Astrocyte (in vitro differentiated cells and primary cell): ENCODE results near the gene DGCR2. TPM values are rescaled to one million over a fixed set of nuclear protein-coding genes. Genes with fewer than 3 reads are reported as not detected.

Source experiments
- DNase-seq: peaks from one replicate; pipeline ENCODE4 v3.0.0-alpha.2; 2010; ENCODE audit warnings: low read depth
- FAIRE-seq: peaks from 2 replicates; lab custom pipeline; 2011; peaks lifted over from hg19 to GRCh38; lab: Jason Lieb, UNC
- H2AFZ ChIP-seq: 2 replicates; pipeline ENCODE4 v1.6.0; 2012; ENCODE audit warnings: low read depth, low read length, inconsistent platforms
- H3K27ac ChIP-seq: 2 replicates; pipeline ENCODE4 v1.5.1; 2011; ENCODE audit warnings: low read depth, low read length, inconsistent platforms
- H3K27me3 ChIP-seq: 2 replicates; pipeline ENCODE4 v1.6.0; 2011; ENCODE audit warnings: low read length, inconsistent platforms; ENCODE audit not compliant: insufficient read depth
- H3K36me3 ChIP-seq: 2 replicates; pipeline ENCODE4 v1.5.1; 2011; ENCODE audit warnings: low read length, inconsistent platforms; ENCODE audit not compliant: insufficient read depth
- H3K4me1 ChIP-seq: 2 replicates; pipeline ENCODE4 v1.5.1; 2011; ENCODE audit warnings: low read length, inconsistent platforms; ENCODE audit not compliant: insufficient read depth
- H3K4me2 ChIP-seq: 2 replicates; pipeline ENCODE4 v1.6.0; 2012; ENCODE audit warnings: low read length, inconsistent platforms
- H3K4me3 ChIP-seq: 2 replicates; pipeline ENCODE4 v1.5.1; 2011; ENCODE audit warnings: low read depth, mild to moderate bottlenecking, low read length, inconsistent platforms; ENCODE audit not compliant: insufficient read depth
- H3K79me2 ChIP-seq: 2 replicates; pipeline ENCODE4 v1.6.0; 2012; ENCODE audit warnings: mild to moderate bottlenecking, low read length, inconsistent platforms; ENCODE audit not compliant: insufficient read depth
- H3K9ac ChIP-seq: 2 replicates; pipeline ENCODE4 v1.6.0; 2012; ENCODE audit warnings: mild to moderate bottlenecking, low read length, inconsistent platforms
- H3K9me3 ChIP-seq: 2 replicates; pipeline ENCODE4 v1.5.1; 2012; ENCODE audit warnings: low read depth, mild to moderate bottlenecking, low read length, inconsistent platforms; ENCODE audit not compliant: insufficient read depth
- H4K20me1 ChIP-seq: 2 replicates; pipeline ENCODE4 v1.6.0; 2012; ENCODE audit warnings: low read length, inconsistent platforms; ENCODE audit not compliant: insufficient read depth
- H3K27ac Mint-ChIP-seq: one replicate; pipeline ENCODE4 v1.8.0; 2021; ENCODE audit warnings: mild to moderate bottlenecking, mixed read lengths; ENCODE audit not compliant: unreplicated experiment
- H3K27me3 Mint-ChIP-seq: one replicate; pipeline ENCODE4 v1.8.0; 2021; ENCODE audit warnings: low read depth, mixed read lengths; ENCODE audit not compliant: unreplicated experiment
- H3K36me3 Mint-ChIP-seq: one replicate; pipeline ENCODE4 v1.8.0; 2021; ENCODE audit warnings: low read depth, mixed read lengths; ENCODE audit not compliant: unreplicated experiment
- H3K4me1 Mint-ChIP-seq: one replicate; pipeline ENCODE4 v1.8.0; 2021; ENCODE audit warnings: low read depth, mixed read lengths; ENCODE audit not compliant: unreplicated experiment
- H3K4me3 Mint-ChIP-seq: one replicate; pipeline ENCODE4 v1.8.0; 2021; ENCODE audit warnings: mild to moderate bottlenecking, moderate library complexity, mixed read lengths; ENCODE audit not compliant: unreplicated experiment
- H3K9me3 Mint-ChIP-seq: one replicate; pipeline ENCODE4 v1.8.0; 2021; ENCODE audit warnings: mild to moderate bottlenecking, mixed read lengths; ENCODE audit not compliant: unreplicated experiment
- CTCF ChIP-seq: IDR thresholded peaks from 2 replicates; pipeline ENCODE4 v1.5.1; 2011; ENCODE audit warnings: low read depth, mild to moderate bottlenecking, inconsistent platforms, low read length, moderate library complexity; ENCODE audit not compliant: insufficient read depth
- EZH2 ChIP-seq: IDR thresholded peaks from 2 replicates; pipeline ENCODE4 v1.6.1; 2012; ENCODE audit warnings: mild to moderate bottlenecking, low read length, inconsistent platforms; ENCODE audit not compliant: insufficient read depth
- total RNA-seq: library from RNA; stranded (reverse); gene quantifications from 2 replicates; pipeline ENCODE4 v1.2.1, GENCODE V29; 2021

Gene DGCR2
- total RNA-seq, 1 donor from 2014 or later = 49.4 TPM

- Mint-ChIP-seq H3K27me3 (peaks cover 10% of the 10 kb centered on the region), H3K4me3 (no peak overlapping the region), H3K36me3 (peaks cover 26% of the 10 kb centered on the region), H3K27ac (no peak overlapping the region), H3K9me3 (no peaks in the 10 kb centered on the region), H3K4me1 (no peaks in the 10 kb centered on the region)
- no peak overlapping the region for H3K27ac ChIP-seq
- no peaks in the 10 kb centered on the region for H3K9me3 ChIP-seq
- peaks cover 12% of the 10 kb centered on the region for H3K36me3 ChIP-seq
- H2AFZ ChIP-seq = no peak overlapping the region
- DNase-seq (no peak), FAIRE-seq (no peak)
- TF ChIP-seq CTCF (no peak), EZH2 (no peak)
- no peaks in the 10 kb centered on the region for H3K27me3 ChIP-seq
- H3K4me1 ChIP-seq = no peaks in the 10 kb centered on the region
- H3K4me3 ChIP-seq = no peak overlapping the region
- no peaks in the 10 kb centered on the region for H3K79me2 ChIP-seq
- H3K4me2 ChIP-seq = no peak overlapping the region
- no peak overlapping the region for H3K9ac ChIP-seq
- H4K20me1 ChIP-seq = peaks cover 13% of the 10 kb centered on the region
Observed at GRCh38 chr22:19132153-19132552, 9.9 kb upstream of the DGCR2 start.

DNA sequence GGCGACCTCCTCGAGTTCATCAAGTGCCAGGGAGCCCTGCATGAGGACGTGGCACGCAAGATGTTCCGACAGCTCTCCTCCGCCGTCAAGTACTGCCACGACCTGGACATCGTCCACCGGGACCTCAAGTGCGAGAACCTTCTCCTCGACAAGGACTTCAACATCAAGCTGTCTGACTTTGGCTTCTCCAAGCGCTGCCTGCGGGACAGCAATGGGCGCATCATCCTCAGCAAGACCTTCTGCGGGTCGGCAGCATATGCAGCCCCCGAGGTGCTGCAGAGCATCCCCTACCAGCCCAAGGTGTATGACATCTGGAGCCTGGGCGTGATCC lies 9.4 kb upstream of the DGCR2 start:
- Histone ChIP-seq H3K4me1 (no peaks in the 10 kb centered on the region), H3K79me2 (no peaks in the 10 kb centered on the region), H3K9me3 (no peaks in the 10 kb centered on the region), H2AFZ (no peak overlapping the region), H4K20me1 (peaks cover 7% of the 10 kb centered on the region), H3K36me3 (peaks cover 10% of the 10 kb centered on the region), H3K27me3 (no peaks in the 10 kb centered on the region), H3K4me3 (no peak overlapping the region), H3K27ac (no peak overlapping the region), H3K9ac (no peak overlapping the region), H3K4me2 (no peak overlapping the region)
- Mint-ChIP-seq H3K9me3 (no peaks in the 10 kb centered on the region), H3K4me1 (no peaks in the 10 kb centered on the region), H3K36me3 (peaks cover 24% of the 10 kb centered on the region), H3K27ac (no peak overlapping the region), H3K27me3 (peaks cover 12% of the 10 kb centered on the region), H3K4me3 (no peak overlapping the region)
- TF ChIP-seq CTCF (no peak), EZH2 (no peak)
- FAIRE-seq (no peak), DNase-seq (no peak)

DNA sequence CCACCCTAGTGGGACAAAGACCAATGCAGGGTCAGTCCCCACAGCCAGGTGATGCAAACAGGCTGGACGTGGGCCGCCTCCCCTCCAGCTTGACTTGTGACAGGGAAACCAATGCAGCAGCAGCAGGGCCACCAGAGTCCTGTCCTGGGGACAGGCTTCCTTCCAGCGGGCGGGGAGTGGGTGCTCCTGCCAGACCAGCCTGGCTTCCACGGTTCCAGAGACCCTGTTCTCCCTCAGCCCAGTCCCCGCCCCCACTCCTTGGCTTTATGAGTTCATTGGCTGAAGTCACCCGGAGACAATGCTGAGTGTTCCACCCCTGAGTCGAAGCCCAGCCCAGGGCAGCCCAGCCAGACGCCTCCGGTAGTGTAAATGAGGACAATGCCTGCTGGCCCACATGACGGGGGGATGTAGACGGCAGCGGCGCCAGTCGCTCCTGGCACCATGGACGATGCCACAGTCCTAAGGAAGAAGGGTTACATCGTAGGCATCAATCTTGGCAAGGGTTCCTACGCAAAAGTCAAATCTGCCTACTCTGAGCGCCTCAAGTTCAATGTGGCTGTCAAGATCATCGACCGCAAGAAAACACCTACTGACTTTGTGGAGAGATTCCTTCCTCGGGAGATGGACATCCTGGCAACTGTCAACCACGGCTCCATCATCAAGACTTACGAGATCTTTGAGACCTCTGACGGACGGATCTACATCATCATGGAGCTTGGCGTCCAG lies 8.9 kb upstream of the DGCR2 start, which contains the start of gene TSSK2:
TSS of gene TSSK2 (plus strand) at position 350 of the 726 bp plus-strand sequence. CDS start at position 442, 92 bp downstream.
- H3K4me3 ChIP-seq = no peak within 1 kb of the TSS
- no peak within 1 kb of the TSS for H3K4me2 ChIP-seq
- Mint-ChIP-seq H3K36me3 (peaks cover 21% of the 10 kb centered on the region), H3K9me3 (no peaks in the 10 kb centered on the region), H3K4me3 (no peak within 1 kb of the TSS), H3K27ac (no peak within 1 kb of the TSS), H3K4me1 (no peaks in the 10 kb centered on the region), H3K27me3 (peaks cover 17% of the 10 kb centered on the region)
- no peak for FAIRE-seq
- H3K27me3 ChIP-seq = no peaks in the 10 kb centered on the region
- no peaks in the 10 kb centered on the region for H3K4me1 ChIP-seq
- no peaks in the 10 kb centered on the region for H3K9me3 ChIP-seq
- H3K27ac ChIP-seq = no peak within 1 kb of the TSS
- H4K20me1 ChIP-seq = peaks cover 3% of the 10 kb centered on the region
- no peak within 1 kb of the TSS for H3K9ac ChIP-seq
- TF ChIP-seq CTCF = no peak
- TF ChIP-seq EZH2 = no peak
- DNase-seq = no peak
- no peak within 1 kb of the TSS for H2AFZ ChIP-seq
- H3K36me3 ChIP-seq = peaks cover 10% of the 10 kb centered on the region
- no peaks in the 10 kb centered on the region for H3K79me2 ChIP-seq
